Loucy (cell line): Measurements from ENCODE around the gene SLC22A15.

Source experiments
- CTCF ChIP-seq: fragments of 200-600 bp; sonication (generic); conservative IDR thresholded peaks from 2 replicates; pipeline ENCODE4 v1.5.1; 2014; ENCODE audit warnings: mild to moderate bottlenecking, antibody characterized with exemption, low read length
- EZH2phosphoT487 ChIP-seq: fragments of 200-600 bp; IDR thresholded peaks from 2 replicates; pipeline ENCODE4 v1.6.1; 2018; ENCODE audit warnings: antibody characterized with exemption, mild to moderate bottlenecking, moderate library complexity, borderline replicate concordance

GRCh38 chr1:116115476-116116439 lies 139.4 kb downstream of the SLC22A15 start:
- TF ChIP-seq CTCF (no peak), EZH2phosphoT487 (no peak)
